AG04449 (cell line): Measurements from ENCODE around the gene EPHA6.
A peak's percentile ranks its signal among the peaks of the same experiment; 100 is the strongest.

Experiments
- CTCF ChIA-PET: fragments of 350-600 bp; formaldehyde crosslinking; extraction: SDS; loops from one replicate; lab custom pipeline; 2021; ENCODE audit warnings: antibody characterized with exemption; lab: Yijun Ruan, JAX
- POLR2A ChIA-PET: fragments of 400-600, 350-600 bp; formaldehyde crosslinking; extraction: SDS; loops from one replicate; lab custom pipeline; 2020; ENCODE audit warnings: antibody characterized with exemption, inconsistent platforms; lab: Yijun Ruan, JAX
- DNase-seq: peaks from one replicate; pipeline ENCODE4 v3.0.0-alpha.2; 2010; ENCODE audit warnings: low read depth, low spot score
- H3K4me3 ChIP-seq: 2 replicates; pipeline ENCODE4 v1.5.1; 2011; ENCODE audit warnings: low read depth, mild to moderate bottlenecking, control low read depth, low read length
- TF ChIP-seq, protein P1 (sequence below): IDR thresholded peaks from one replicate; pipeline ENCODE4 v1.5.1; 2011; ENCODE audit warnings: mild to moderate bottlenecking, moderate library complexity, low read length, control low read depth, inconsistent platforms; ENCODE audit not compliant: insufficient read depth; ENCODE audit errors: missing control alignments

The EPHA6 gene

DNA sequence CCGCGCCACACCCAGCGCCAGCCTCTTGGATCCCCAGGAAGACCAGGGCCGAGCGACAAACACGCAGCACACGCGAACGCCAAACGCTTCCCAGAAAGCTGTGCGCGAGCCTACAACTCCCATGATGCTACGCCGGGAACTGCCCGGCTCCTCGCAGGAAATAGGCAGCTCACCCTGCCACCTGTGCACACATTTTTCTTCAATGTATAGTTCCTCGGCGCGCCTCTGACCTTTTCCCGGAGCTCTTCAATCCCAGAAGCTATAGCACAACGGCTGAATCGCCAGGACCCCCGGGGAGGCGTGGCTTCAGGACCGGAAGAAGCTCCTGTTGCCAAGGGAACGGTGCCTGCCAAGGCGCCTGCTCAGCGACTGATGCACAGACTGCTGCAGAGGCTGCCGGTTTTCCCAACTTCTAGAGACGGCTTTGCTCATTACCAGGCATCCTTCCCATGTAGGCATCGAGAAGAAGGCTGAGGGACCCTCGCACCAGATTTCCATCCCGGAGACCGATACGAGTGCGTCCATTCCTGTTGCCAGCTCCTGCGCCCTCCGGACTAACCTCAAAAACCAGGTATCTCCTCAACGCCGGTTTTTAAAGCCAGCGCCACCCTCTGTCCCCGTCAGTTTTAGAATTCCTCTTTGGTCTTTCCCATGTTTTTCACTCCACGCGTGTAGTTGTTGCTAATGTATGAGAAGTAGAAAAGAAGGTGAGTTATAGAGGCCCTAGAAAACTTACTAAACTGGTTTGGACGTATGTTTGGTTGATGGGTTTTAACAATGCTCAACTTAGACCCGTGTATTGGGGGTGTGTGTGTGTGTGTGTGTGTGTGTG is 950.2 kb downstream of the EPHA6 start, which contains the start of gene ARL6:
Gene ARL6 (plus strand): TSS at position 352 of the 832 bp plus-strand sequence. CDS start 3,350 bp downstream, outside the sequence.
- DNase-seq: peak; percentile 29
- H3K4me3 ChIP-seq: peak within 1 kb of the TSS; percentile 88
- CTCF ChIA-PET: interaction anchor here (0.6 to 1.1 kb wide), 7 partner anchors 15 to 275 kb away, joined by 3 to 5 read pairs (median 3); no protein-coding TSS in a partner anchor
- TF ChIP-seq, protein P1, sequence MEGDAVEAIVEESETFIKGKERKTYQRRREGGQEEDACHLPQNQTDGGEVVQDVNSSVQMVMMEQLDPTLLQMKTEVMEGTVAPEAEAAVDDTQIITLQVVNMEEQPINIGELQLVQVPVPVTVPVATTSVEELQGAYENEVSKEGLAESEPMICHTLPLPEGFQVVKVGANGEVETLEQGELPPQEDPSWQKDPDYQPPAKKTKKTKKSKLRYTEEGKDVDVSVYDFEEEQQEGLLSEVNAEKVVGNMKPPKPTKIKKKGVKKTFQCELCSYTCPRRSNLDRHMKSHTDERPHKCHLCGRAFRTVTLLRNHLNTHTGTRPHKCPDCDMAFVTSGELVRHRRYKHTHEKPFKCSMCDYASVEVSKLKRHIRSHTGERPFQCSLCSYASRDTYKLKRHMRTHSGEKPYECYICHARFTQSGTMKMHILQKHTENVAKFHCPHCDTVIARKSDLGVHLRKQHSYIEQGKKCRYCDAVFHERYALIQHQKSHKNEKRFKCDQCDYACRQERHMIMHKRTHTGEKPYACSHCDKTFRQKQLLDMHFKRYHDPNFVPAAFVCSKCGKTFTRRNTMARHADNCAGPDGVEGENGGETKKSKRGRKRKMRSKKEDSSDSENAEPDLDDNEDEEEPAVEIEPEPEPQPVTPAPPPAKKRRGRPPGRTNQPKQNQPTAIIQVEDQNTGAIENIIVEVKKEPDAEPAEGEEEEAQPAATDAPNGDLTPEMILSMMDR: no peak
- POLR2A ChIA-PET: interaction anchor here (0.7 to 1.1 kb wide), 3 partner anchors 9 to 258 kb away, joined by 3 to 4 read pairs (median 3); partner anchors contain the start of gene CRYBG3

DNA sequence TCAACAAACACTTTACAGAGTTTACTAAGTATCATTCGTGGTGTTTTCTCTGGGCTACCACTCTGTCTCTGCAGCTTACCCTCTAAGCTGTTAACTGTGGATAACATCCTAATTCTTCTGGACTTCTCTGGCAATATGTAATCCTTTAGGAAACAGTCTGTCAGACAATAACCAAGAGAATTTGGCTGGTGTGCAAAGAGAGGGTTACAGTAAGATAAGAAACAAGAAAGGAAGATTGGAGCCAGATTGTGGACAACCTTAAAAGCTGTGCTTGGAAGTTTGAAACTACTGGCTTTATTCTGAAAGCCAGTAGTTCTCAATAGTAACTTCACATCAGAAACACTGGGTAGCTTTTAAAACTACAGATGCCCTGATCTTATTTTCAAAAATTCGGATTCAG is 950.9 kb downstream of the EPHA6 start:
- TF ChIP-seq, protein P1: no peak
- POLR2A ChIA-PET: no interaction called here
- no peak for DNase-seq
- peak overlapping the region; percentile 88 for H3K4me3 ChIP-seq
- CTCF ChIA-PET: interaction anchor here (0.8 to 1.1 kb wide), 3 partner anchors 46 to 256 kb away, joined by 3 to 4 read pairs (median 3); no protein-coding TSS in a partner anchor

DNA sequence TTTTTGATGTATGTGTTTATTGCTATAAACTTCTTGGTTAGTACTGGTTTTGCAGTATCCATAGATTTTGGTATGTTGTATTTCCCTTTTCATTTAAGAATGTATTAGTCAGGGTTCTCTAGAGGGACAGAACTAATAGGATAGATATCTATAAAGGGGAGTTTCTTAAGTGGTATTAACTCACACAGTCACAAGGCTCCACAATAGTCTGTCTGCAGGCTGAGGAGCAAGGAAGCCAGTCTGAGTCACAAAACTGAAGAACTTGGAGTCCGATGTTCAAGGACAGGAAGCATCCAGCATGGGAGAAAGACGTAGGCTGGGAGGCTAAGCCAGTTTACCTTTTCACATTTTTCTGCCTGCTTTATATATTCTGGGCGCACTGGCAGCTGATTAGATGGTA is 958.5 kb downstream of the EPHA6 start:
- TF ChIP-seq, protein P1: no peak
- POLR2A ChIA-PET: no interaction called here
- CTCF ChIA-PET: no interaction called here
- H3K4me3 ChIP-seq: no peak overlapping the region
- no peak for DNase-seq

DNA sequence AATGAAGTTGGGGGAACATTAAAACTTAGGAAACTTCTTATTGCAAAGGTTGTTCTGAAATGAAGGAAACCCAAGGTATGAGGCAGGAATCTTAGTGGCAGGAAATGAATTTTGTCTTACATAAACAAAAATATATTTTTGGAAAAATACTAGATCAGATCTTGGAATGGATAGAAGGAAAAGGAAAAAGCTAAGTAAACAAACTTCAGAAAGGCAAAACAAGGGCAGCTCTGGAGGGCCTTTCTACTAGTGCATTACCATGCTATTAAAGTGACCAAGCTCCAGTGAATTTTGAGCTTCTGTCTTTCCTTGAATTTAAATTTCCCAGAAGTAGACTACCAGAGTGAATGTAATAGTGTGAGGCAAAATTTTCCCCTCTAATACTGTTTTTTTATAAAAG is 963.8 kb downstream of the EPHA6 start:
- no peak overlapping the region for H3K4me3 ChIP-seq
- no peak for DNase-seq
- TF ChIP-seq, protein P1: no peak
- CTCF ChIA-PET: interaction anchor here (0.9 to 1.3 kb wide), 2 partner anchors 9 to 244 kb away, joined by 3 to 6 read pairs; no protein-coding TSS in a partner anchor
- POLR2A ChIA-PET: no interaction called here

DNA sequence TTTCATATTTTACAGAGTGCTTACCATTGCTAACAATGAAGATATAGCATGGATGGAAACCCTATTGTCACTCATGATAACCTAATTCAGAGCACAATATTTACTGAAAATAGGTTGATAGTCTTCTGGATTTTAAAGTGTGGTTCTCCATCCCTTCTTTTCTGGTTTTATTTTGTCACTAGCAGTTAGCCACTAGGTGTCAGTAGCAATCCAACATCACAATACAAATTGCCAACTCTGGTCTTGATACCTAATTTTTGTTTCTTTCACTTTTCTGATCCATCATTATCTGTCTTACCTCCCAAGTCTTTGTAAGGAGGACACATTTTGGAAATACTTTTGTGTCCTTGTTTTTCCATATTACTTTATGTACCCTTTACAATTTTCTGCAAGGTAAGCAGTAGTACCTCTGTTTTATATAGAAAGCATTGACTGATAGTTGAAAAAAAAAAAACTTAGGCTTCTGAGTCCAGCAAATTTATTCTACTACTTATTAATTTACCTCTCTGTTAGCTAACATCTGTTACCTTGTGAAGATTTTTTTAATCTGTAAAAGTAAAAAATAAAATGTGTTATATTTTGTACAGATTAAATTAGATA is 979.1 kb downstream of the EPHA6 start:
- POLR2A ChIA-PET: no interaction called here
- DNase-seq: peak; percentile 9
- no peak overlapping the region for H3K4me3 ChIP-seq
- CTCF ChIA-PET: interaction anchor here (0.6 to 8.6 kb wide), 13 partner anchors 16 to 807 kb away, joined by 3 to 177 read pairs (median 4); no protein-coding TSS in a partner anchor
- TF ChIP-seq, protein P1: peak; percentile 62
